DMS114 treated with DMSO at 0.1 percent for 48 hours (cell line): ENCODE results near the gene RUFY4.
"Not testable (repeated sequence)": the region's sequence is repeated elsewhere in the genome, so short reads cannot be mapped to it uniquely, and the experiment has no call there.

ENCODE experiments used
- DNase-seq: peaks from one replicate; lab custom pipeline; 2025; ENCODE audit not compliant: unreplicated experiment; lab: John Stamatoyannopoulos, UW

RUFY4 gene

GRCh38 chr2:218030409-218031195 lies 38.5 kb upstream of the RUFY4 start:
- no peak for DNase-seq

- DNase-seq, result no peak
Observed at GRCh38 chr2:218031261-218031660, 37.8 kb upstream of the RUFY4 start.

- no peak for DNase-seq
Observed at GRCh38 chr2:218031771-218032257, 37.2 kb upstream of the RUFY4 start.

GRCh38 chr2:218032336-218033171 lies 36.5 kb upstream of the RUFY4 start:
- DNase-seq, result no peak

- no peak for DNase-seq
Observed at GRCh38 chr2:218033208-218033589, 35.9 kb upstream of the RUFY4 start.

- DNase-seq, result no peak
Observed at GRCh38 chr2:218033590-218034496, 35.2 kb upstream of the RUFY4 start.

GRCh38 chr2:218034497-218035213 lies 34.4 kb upstream of the RUFY4 start:
- DNase-seq, result peak; percentile 67

- no peak for DNase-seq
Observed at GRCh38 chr2:218035463-218036100, 33.5 kb upstream of the RUFY4 start.

GRCh38 chr2:218036371-218036770 lies 32.7 kb upstream of the RUFY4 start:
- no peak for DNase-seq

GRCh38 chr2:218039171-218039570 lies 29.9 kb upstream of the RUFY4 start:
- no peak for DNase-seq

GRCh38 chr2:218040883-218041282 lies 28.2 kb upstream of the RUFY4 start:
- DNase-seq, result no peak

- DNase-seq, result no peak
Observed at GRCh38 chr2:218041302-218042168, 27.5 kb upstream of the RUFY4 start.

GRCh38 chr2:218043100-218043499 lies 26.0 kb upstream of the RUFY4 start:
- no peak for DNase-seq

- DNase-seq, result no peak
Observed at GRCh38 chr2:218043701-218044109, 25.3 kb upstream of the RUFY4 start.

- DNase-seq, result not testable (repeated sequence)
Observed at GRCh38 chr2:218044599-218044998, 24.5 kb upstream of the RUFY4 start.

GRCh38 chr2:218046238-218046637 lies 22.8 kb upstream of the RUFY4 start:
- no peak for DNase-seq

- no peak for DNase-seq
Observed at GRCh38 chr2:218047536-218048225, 21.4 kb upstream of the RUFY4 start.

- DNase-seq, result no peak
Observed at GRCh38 chr2:218051903-218052302, 17.1 kb upstream of the RUFY4 start.
